ENCODE measurements around the gene CENPO.

Gene CENPO

GRCh38 chr2:24837996-24838513 is 44.8 kb downstream of the CENPO start:
- DNase-seq (ENCODE audit: low read depth) = no peak

GRCh38 chr2:24838541-24838940 is 45.3 kb downstream of the CENPO start:
- DNase-seq (ENCODE audit: low read depth) = no peak

- no peak for DNase-seq (ENCODE audit: low read depth)
These were observed 46.5 kb downstream of the CENPO start for GRCh38 chr2:24839729-24840128.

- DNase-seq (ENCODE audit: low read depth) = no peak
These were observed 47.1 kb downstream of the CENPO start for GRCh38 chr2:24840164-24840869.

- DNase-seq (ENCODE audit: low read depth) = no peak
These were observed 48.0 kb downstream of the CENPO start for GRCh38 chr2:24840962-24841945.

GRCh38 chr2:24842081-24843050 is 49.1 kb downstream of the CENPO start:
- no peak for DNase-seq (ENCODE audit: low read depth)

- no peak for DNase-seq (ENCODE audit: low read depth)
These were observed 50.2 kb downstream of the CENPO start for GRCh38 chr2:24843330-24843860.

GRCh38 chr2:24844023-24844685 is 50.9 kb downstream of the CENPO start:
- no peak for DNase-seq (ENCODE audit: low read depth)

- no peak for DNase-seq (ENCODE audit: low read depth)
These were observed 52.5 kb downstream of the CENPO start for GRCh38 chr2:24845691-24846090.

GRCh38 chr2:24850944-24851343 is 57.7 kb downstream of the CENPO start:
- no peak for DNase-seq (ENCODE audit: low read depth)

- DNase-seq (ENCODE audit: low read depth) = no peak
These were observed 58.8 kb downstream of the CENPO start for GRCh38 chr2:24852026-24852425.

GRCh38 chr2:24852431-24853020 is 59.3 kb downstream of the CENPO start:
- DNase-seq (ENCODE audit: low read depth) = no peak

- no peak for DNase-seq (ENCODE audit: low read depth)
These were observed 59.8 kb downstream of the CENPO start for GRCh38 chr2:24853046-24853445.

- DNase-seq (ENCODE audit: low read depth) = no peak
These were observed 60.8 kb downstream of the CENPO start for GRCh38 chr2:24853996-24854395.

GRCh38 chr2:24855022-24855622 is 61.9 kb downstream of the CENPO start:
- DNase-seq (ENCODE audit: low read depth) = no peak

GRCh38 chr2:24855726-24856125 is 62.5 kb downstream of the CENPO start:
- no peak for DNase-seq (ENCODE audit: low read depth)

- no peak for DNase-seq (ENCODE audit: low read depth)
These were observed 63.6 kb downstream of the CENPO start for GRCh38 chr2:24856791-24857211.

GRCh38 chr2:24857746-24858145 is 64.5 kb downstream of the CENPO start:
- DNase-seq (ENCODE audit: low read depth) = no peak

- no peak for DNase-seq (ENCODE audit: low read depth)
These were observed 65.8 kb downstream of the CENPO start for GRCh38 chr2:24858996-24859395.

GRCh38 chr2:24859968-24860600 is 66.9 kb downstream of the CENPO start:
- DNase-seq (ENCODE audit: low read depth) = no peak

Measured in activated T-cell treated with anti-CD3 and anti-CD28 coated beads for 48 hours (primary cell).